GM23248 (cell line): ENCODE measurements around the gene NUTF2.

Source experiments
- EZH2 ChIP-seq: fragments of 200-600 bp; sonication (generic); IDR thresholded peaks from 2 replicates; pipeline ENCODE4 v1.6.1; 2018; ENCODE audit warnings: antibody characterized with exemption, mild to moderate bottlenecking; ENCODE audit not compliant: insufficient read depth, poor library complexity, severe bottlenecking
- EZH2phosphoT487 ChIP-seq: fragments of 200-600 bp; sonication (generic); IDR thresholded peaks from 2 replicates; pipeline ENCODE4 v1.6.1; 2018; ENCODE audit warnings: antibody characterized with exemption, moderate library complexity, mild to moderate bottlenecking, low read depth; ENCODE audit not compliant: insufficient read depth

DNA sequence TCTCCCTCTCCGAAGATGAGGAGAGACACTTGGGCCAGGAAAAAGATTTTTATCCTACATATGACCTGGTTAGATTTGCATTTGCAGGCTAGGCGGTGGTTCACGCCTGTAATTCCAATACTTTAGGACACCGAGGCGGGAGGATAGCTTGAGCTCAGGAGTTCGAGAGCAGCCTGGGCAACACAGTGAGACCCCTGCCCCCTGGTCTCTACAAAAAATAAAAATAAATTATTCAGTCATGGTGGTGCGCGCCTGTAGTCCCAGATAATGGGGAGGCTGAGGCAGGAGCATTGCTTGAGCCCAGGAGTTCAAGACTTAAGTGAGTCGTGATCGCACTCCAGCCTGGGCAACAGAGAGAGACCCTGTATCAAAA lies 12.5 kb upstream of the NUTF2 start:
- TF ChIP-seq EZH2, result no peak
- no peak for TF ChIP-seq EZH2phosphoT487
